Brain pericyte (primary cell): ENCODE results near the gene GTPBP3.

ENCODE experiments used
- DNase-seq: peaks from one replicate; pipeline ENCODE4 v3.0.0-alpha.2; 2012; ENCODE audit warnings: low read depth, low spot score

GTPBP3 gene

GRCh38 chr19:17385878-17386611 is 48.7 kb downstream of the GTPBP3 start:
- DNase-seq, result no peak

GRCh38 chr19:17389288-17389687 is 51.9 kb downstream of the GTPBP3 start:
- no peak for DNase-seq

GRCh38 chr19:17389957-17390664 is 52.8 kb downstream of the GTPBP3 start:
- no peak for DNase-seq

GRCh38 chr19:17390665-17391370 is 53.5 kb downstream of the GTPBP3 start:
- DNase-seq, result peak; percentile 57

GRCh38 chr19:17391371-17392151 is 54.2 kb downstream of the GTPBP3 start:
- no peak for DNase-seq
